Activated CD8-positive, alpha-beta memory T cell treated with anti-CD3 and anti-CD28 coated beads for 48 hours (primary cell): ENCODE measurements around the gene UHRF1.
"Not testable (repeated sequence)": the region's sequence is repeated elsewhere in the genome, so short reads cannot be mapped to it uniquely, and the experiment has no call there.

ENCODE experiments used
- DNase-seq, 3 experiments: peaks; one replicate each; pipeline ENCODE4 v3.0.0-alpha.2; 2020; ENCODE audit warnings: low read depth in 2 of 3, low spot score in 2 of 3

UHRF1 gene

GRCh38 chr19:4970558-4971423, 61.5 kb downstream of the UHRF1 start:
- DNase-seq: no peak

GRCh38 chr19:4971424-4971793, 62.1 kb downstream of the UHRF1 start:
- DNase-seq: no peak

- no peak for DNase-seq
Observed at GRCh38 chr19:4971816-4972495, 62.7 kb downstream of the UHRF1 start.

- no peak for DNase-seq
Observed at GRCh38 chr19:4972509-4973230, 63.4 kb downstream of the UHRF1 start.

GRCh38 chr19:4974880-4975469, 65.7 kb downstream of the UHRF1 start:
- no peak for DNase-seq

GRCh38 chr19:4975601-4976000, 66.3 kb downstream of the UHRF1 start:
- DNase-seq: not testable (repeated sequence)

- no peak for DNase-seq
Observed at GRCh38 chr19:4976401-4977298, 67.3 kb downstream of the UHRF1 start.

GRCh38 chr19:4977299-4978174, 68.2 kb downstream of the UHRF1 start:
- DNase-seq: no peak

GRCh38 chr19:4979211-4979807, 70.0 kb downstream of the UHRF1 start:
- no peak for DNase-seq

GRCh38 chr19:4980067-4980466, 70.8 kb downstream of the UHRF1 start:
- no peak for DNase-seq

GRCh38 chr19:4980838-4981680, 71.8 kb downstream of the UHRF1 start:
- DNase-seq: no peak

- no peak for DNase-seq
Observed at GRCh38 chr19:4981681-4981958, 72.3 kb downstream of the UHRF1 start.

- no peak for DNase-seq
Observed at GRCh38 chr19:4983346-4984105, 74.2 kb downstream of the UHRF1 start.

GRCh38 chr19:4984106-4984380, 74.7 kb downstream of the UHRF1 start:
- DNase-seq: no peak

GRCh38 chr19:4984438-4984990, 75.2 kb downstream of the UHRF1 start:
- DNase-seq: no peak

- DNase-seq: no peak
Observed at GRCh38 chr19:4985551-4985991, 76.3 kb downstream of the UHRF1 start.

GRCh38 chr19:4986056-4986455, 76.8 kb downstream of the UHRF1 start:
- DNase-seq: no peak

GRCh38 chr19:4986471-4986891, 77.2 kb downstream of the UHRF1 start:
- no peak for DNase-seq
